SU-DHL-6 (cell line): Measurements from ENCODE around the gene FBXL4.

Source experiments
- H2AFZ ChIP-seq: fragments of 200-600 bp; sonication (generic); 2 replicates; pipeline ENCODE4 v1.6.1; 2014; ENCODE audit warnings: low read depth, mild to moderate bottlenecking, moderate library complexity, mixed read lengths, antibody characterized with exemption, low read length; ENCODE audit not compliant: severe bottlenecking
- H3F3A ChIP-seq: fragments of 200-600 bp; shearing (Covaris generic); 2 replicates; pipeline ENCODE4 v1.6.0; 2016; ENCODE audit warnings: antibody characterized with exemption, mild to moderate bottlenecking; ENCODE audit not compliant: insufficient read depth
- H3K27ac ChIP-seq: fragments of 200-600 bp; sonication (generic); 2 replicates; pipeline ENCODE4 v1.5.1; 2016; ENCODE audit warnings: low read depth, mild to moderate bottlenecking, low read length, moderate library complexity, mixed read lengths
- H3K27me3 ChIP-seq: fragments of 200-600 bp; sonication (generic), shearing (Covaris generic); 2 replicates; pipeline ENCODE4 v1.6.0; 2014; ENCODE audit warnings: mild to moderate bottlenecking, low read length
- H3K36me3 ChIP-seq: fragments of 200-600 bp; sonication (generic); 2 replicates; pipeline ENCODE4 v1.6.1; 2014; ENCODE audit warnings: mild to moderate bottlenecking, low read length, mixed read lengths
- H3K4me2 ChIP-seq: fragments of 300-600, 200-600 bp; shearing (Covaris generic), sonication (generic); 2 replicates; pipeline ENCODE4 v1.6.0; 2014; ENCODE audit warnings: low read length, low read depth, mild to moderate bottlenecking; ENCODE audit not compliant: poor library complexity, severe bottlenecking
- H3K4me3 ChIP-seq: fragments of 200-600 bp; sonication (generic); 2 replicates; pipeline ENCODE4 v1.5.1; 2014; ENCODE audit warnings: antibody characterized with exemption, low read length, mild to moderate bottlenecking, mixed read lengths; ENCODE audit not compliant: insufficient read depth, poor library complexity, severe bottlenecking
- H3K79me2 ChIP-seq: fragments of 200-600 bp; sonication (generic); 2 replicates; pipeline ENCODE4 v1.6.1; 2014; ENCODE audit warnings: mild to moderate bottlenecking, low read length, moderate library complexity; ENCODE audit not compliant: insufficient read depth
- H3K9ac ChIP-seq: fragments of 200-600 bp; sonication (generic); 2 replicates; pipeline ENCODE4 v1.7.0; 2014; ENCODE audit warnings: mild to moderate bottlenecking, low read length
- H3K9me2 ChIP-seq: fragments of 200-600 bp; sonication (generic); replicated peaks from 2 replicates; pipeline ENCODE4 v1.6.1; 2014; ENCODE audit warnings: low read length; ENCODE audit not compliant: insufficient read depth
- H3K9me3 ChIP-seq: fragments of 200-600 bp; sonication (generic); 2 replicates; pipeline ENCODE4 v1.6.1; 2014; ENCODE audit warnings: low read length, mixed read lengths; ENCODE audit not compliant: insufficient read depth
- H4K20me1 ChIP-seq: fragments of 200-600 bp; sonication (generic); 2 replicates; pipeline ENCODE4 v1.6.1; 2014; ENCODE audit warnings: low read depth, mild to moderate bottlenecking, antibody characterized with exemption, low read length, moderate library complexity, mixed read lengths
- CTCF ChIP-seq: fragments of 200-600 bp; sonication (generic); IDR thresholded peaks from one replicate; pipeline ENCODE4 v1.5.1; 2017; ENCODE audit warnings: antibody characterized with exemption, mild to moderate bottlenecking, low read length, moderate library complexity; ENCODE audit not compliant: insufficient read depth, poor library complexity, severe bottlenecking
- EZH2phosphoT487 ChIP-seq: fragments of 200-600 bp; sonication (generic), shearing (Covaris generic); conservative IDR thresholded peaks from 2 replicates; pipeline ENCODE4 v1.6.1; 2018; ENCODE audit warnings: mild to moderate bottlenecking, antibody characterized with exemption, low read length, moderate library complexity, mixed read lengths

The FBXL4 gene

GRCh38 chr6:98830146-98830545 is 117.6 kb downstream of the FBXL4 start:
- no peak overlapping the region for H3K27ac ChIP-seq
- no peak overlapping the region for H3K9ac ChIP-seq
- no peak overlapping the region for H2AFZ ChIP-seq
- no peaks in the 10 kb centered on the region for H3K9me3 ChIP-seq
- H3K4me2 ChIP-seq, result no peak overlapping the region
- H3K27me3 ChIP-seq, result no peaks in the 10 kb centered on the region
- H3K9me2 ChIP-seq, result no peaks in the 10 kb centered on the region
- TF ChIP-seq EZH2phosphoT487, result no peak
- no peak for TF ChIP-seq CTCF
- no peak overlapping the region for H3K4me3 ChIP-seq
- no peaks in the 10 kb centered on the region for H3F3A ChIP-seq
- no peaks in the 10 kb centered on the region for H3K36me3 ChIP-seq
- no peaks in the 10 kb centered on the region for H3K79me2 ChIP-seq
- no peaks in the 10 kb centered on the region for H4K20me1 ChIP-seq

GRCh38 chr6:98828941-98829411 is 118.8 kb downstream of the FBXL4 start:
- H3K79me2 ChIP-seq, result no peaks in the 10 kb centered on the region
- H3K27ac ChIP-seq, result no peak overlapping the region
- no peaks in the 10 kb centered on the region for H4K20me1 ChIP-seq
- no peak overlapping the region for H3K9ac ChIP-seq
- no peak overlapping the region for H3K4me3 ChIP-seq
- no peak overlapping the region for H3K4me2 ChIP-seq
- H3F3A ChIP-seq, result no peaks in the 10 kb centered on the region
- no peaks in the 10 kb centered on the region for H3K36me3 ChIP-seq
- no peak overlapping the region for H2AFZ ChIP-seq
- no peaks in the 10 kb centered on the region for H3K9me2 ChIP-seq
- no peaks in the 10 kb centered on the region for H3K9me3 ChIP-seq
- no peaks in the 10 kb centered on the region for H3K27me3 ChIP-seq
- TF ChIP-seq CTCF (no peak), EZH2phosphoT487 (no peak)

GRCh38 chr6:98828211-98828788 is 119.4 kb downstream of the FBXL4 start:
- H3K79me2 ChIP-seq, result no peaks in the 10 kb centered on the region
- H2AFZ ChIP-seq, result no peak overlapping the region
- H3K36me3 ChIP-seq, result no peaks in the 10 kb centered on the region
- no peak overlapping the region for H3K4me2 ChIP-seq
- H3K27ac ChIP-seq, result no peak overlapping the region
- H3K9me3 ChIP-seq, result no peaks in the 10 kb centered on the region
- no peak overlapping the region for H3K4me3 ChIP-seq
- no peaks in the 10 kb centered on the region for H3K9me2 ChIP-seq
- no peaks in the 10 kb centered on the region for H4K20me1 ChIP-seq
- H3K9ac ChIP-seq, result no peak overlapping the region
- H3K27me3 ChIP-seq, result no peaks in the 10 kb centered on the region
- no peak for TF ChIP-seq CTCF
- no peak for TF ChIP-seq EZH2phosphoT487
- no peaks in the 10 kb centered on the region for H3F3A ChIP-seq
